SK-N-SH (cell line): Measurements from ENCODE around the gene ISLR2. TPM values are rescaled to one million over a fixed set of nuclear protein-coding genes. Genes with fewer than 3 reads are reported as not detected.

Experiments
- CTCF ChIA-PET: fragments of 300-600, 350-600 bp; formaldehyde crosslinking; extraction: SDS; loops from one replicate; lab custom pipeline; 2021; lab: Yijun Ruan, JAX
- POLR2A ChIA-PET: fragments of 350-600 bp; sonication (Branson Sonifier 250); formaldehyde crosslinking; extraction: SDS; loops from one replicate; lab custom pipeline; 2020; ENCODE audit warnings: antibody characterized with exemption, inconsistent platforms; lab: Yijun Ruan, JAX
- DNase-seq: peaks from one replicate; pipeline ENCODE4 v3.0.0; 2012
- H2AFZ ChIP-seq: fragments of 200-600 bp; sonication (generic); 2 replicates; pipeline ENCODE4 v1.8.1; 2016; ENCODE audit warnings: antibody characterized with exemption, mild to moderate bottlenecking, low read depth
- H3F3A ChIP-seq: fragments of 200-600 bp; sonication (generic); replicated peaks from 2 replicates; pipeline ENCODE3; 2016; ENCODE audit warnings: antibody characterized with exemption, mild to moderate bottlenecking; ENCODE audit not compliant: insufficient read depth
- H3K27ac ChIP-seq, 2 experiments: fragments of 200-500 bp in 1 of 2; fragments of 200-600 bp in 1 of 2; sonication (Bioruptor generic) in 1 of 2; sonication (generic), shearing (Covaris generic) in 1 of 2; 2 replicates each; pipeline versions ENCODE4 v1.5.1 to v1.6.1; 2014 to 2016; ENCODE audit warnings: low read depth in 2 of 2, inconsistent platforms in 1 of 2, low read length in 1 of 2, mild to moderate bottlenecking in 1 of 2, mixed read lengths in 1 of 2
- H3K27me3 ChIP-seq: fragments of 200-600 bp; sonication (generic), shearing (Covaris generic); 2 replicates; pipeline ENCODE4 v1.6.1; 2016; ENCODE audit warnings: mixed run types; ENCODE audit not compliant: insufficient read depth
- H3K36me3 ChIP-seq, 2 experiments: fragments of 200-500 bp in 1 of 2; fragments of 200-600 bp in 1 of 2; sonication (Bioruptor generic) in 1 of 2; sonication (generic) in 1 of 2; replicated peaks in 1 of 2; 2 replicates each; pipeline versions ENCODE3 to v1.5.1; 2014 to 2016; ENCODE audit warnings: low read length in 1 of 2, mild to moderate bottlenecking in 1 of 2; ENCODE audit not compliant: insufficient read depth in 2 of 2, control insufficient read depth in 1 of 2
- H3K4me1 ChIP-seq, 2 experiments: fragments of 200-500 bp in 1 of 2; fragments of 200-600 bp in 1 of 2; sonication (Bioruptor generic) in 1 of 2; sonication (generic), shearing (Covaris generic) in 1 of 2; 2 replicates each; pipeline versions ENCODE4 v1.5.1 to v1.6.1; 2014 to 2016; ENCODE audit warnings: low read depth in 1 of 2, low read length in 1 of 2, mixed run types in 1 of 2; ENCODE audit not compliant: insufficient read depth in 2 of 2, control insufficient read depth in 1 of 2
- H3K4me2 ChIP-seq: fragments of 200-600 bp; sonication (generic), shearing (Covaris generic); 2 replicates; pipeline ENCODE4 v1.6.1; 2017; ENCODE audit warnings: mixed run types
- H3K4me3 ChIP-seq, 2 experiments: fragments of 200-500 bp in 1 of 2; fragments of 200-600 bp in 1 of 2; sonication (Bioruptor generic) in 1 of 2; sonication (generic), shearing (Covaris generic) in 1 of 2; 2 replicates each; pipeline versions ENCODE4 v1.5.1 to v1.8.1; 2014 to 2016; ENCODE audit warnings: low read depth in 2 of 2, inconsistent platforms in 1 of 2, low read length in 1 of 2, mild to moderate bottlenecking in 1 of 2, mixed read lengths in 1 of 2, moderate library complexity in 1 of 2
- H3K79me2 ChIP-seq: fragments of 200-600 bp; sonication (generic); 2 replicates; pipeline ENCODE4 v1.8.1; 2017; ENCODE audit warnings: mild to moderate bottlenecking; ENCODE audit not compliant: insufficient read depth
- H3K9ac ChIP-seq: fragments of 200-600 bp; sonication (generic); 2 replicates; pipeline ENCODE4 v1.6.1; 2017; ENCODE audit warnings: mixed run types
- H3K9me2 ChIP-seq: fragments of 200-600 bp; sonication (generic); 2 replicates; pipeline ENCODE4 v1.6.1; 2017; ENCODE audit warnings: mixed run types
- H3K9me3 ChIP-seq: fragments of 200-600 bp; sonication (generic); 2 replicates; pipeline ENCODE4 v1.6.1; 2017; ENCODE audit warnings: mixed run types, mild to moderate bottlenecking, moderate library complexity
- H4K20me1 ChIP-seq: fragments of 200-600 bp; sonication (generic); 2 replicates; pipeline ENCODE4 v1.6.1; 2017; ENCODE audit warnings: mild to moderate bottlenecking, mixed run types; ENCODE audit not compliant: insufficient read depth
- FOSL2 ChIP-seq: IDR thresholded peaks from 2 replicates; pipeline ENCODE4 v1.4.0; 2012; ENCODE audit warnings: low read depth, mild to moderate bottlenecking, moderate library complexity, borderline replicate concordance
- FOXJ3 ChIP-seq: sonication (generic); formaldehyde crosslinking; IDR thresholded peaks from 2 replicates; pipeline ENCODE4 v1.5.1; 2020; ENCODE audit warnings: mild to moderate bottlenecking, missing genetic modification reagents
- FOXM1 ChIP-seq: IDR thresholded peaks from 2 replicates; pipeline ENCODE4 v1.4.0; 2012; ENCODE audit warnings: low read depth, mild to moderate bottlenecking
- MXI1 ChIP-seq: IDR thresholded peaks from 2 replicates; pipeline ENCODE4 v1.6.1; 2012; ENCODE audit warnings: mild to moderate bottlenecking, low read depth, low read length, improper control_type of control experiment
- POLR2AphosphoS5 ChIP-seq: IDR thresholded peaks from 2 replicates; pipeline ENCODE4 v1.6.1; 2012; ENCODE audit warnings: low read depth, low read length
- RFX5 ChIP-seq: IDR thresholded peaks from 2 replicates; pipeline ENCODE4 v1.6.1; 2012; ENCODE audit warnings: mild to moderate bottlenecking, improper control_type of control experiment, low read length
- TEAD4 ChIP-seq: IDR thresholded peaks from 2 replicates; pipeline ENCODE4 v1.4.0; 2012; ENCODE audit warnings: mild to moderate bottlenecking, borderline replicate concordance; ENCODE audit not compliant: insufficient read depth
- YY1 ChIP-seq: IDR thresholded peaks from 2 replicates; pipeline ENCODE4 v1.4.0; 2012; ENCODE audit warnings: low read depth, mild to moderate bottlenecking
- WGBS: methylation state at CpG from one replicate; pipeline ENCODE4 v1.1.6; 2017; ENCODE audit warnings: low lambda C conversion rate; 5-methylcytosine and 5-hydroxymethylcytosine counted together
- polyA plus RNA-seq, 3 experiments: library from polyadenylated mRNA; depleted of rRNA; stranded (reverse); fragments of >200 nt; gene quantifications; 2 replicates each; pipeline ENCODE4 v1.2.3, GENCODE V29; 2012
- TF ChIP-seq, protein P1 (sequence below): IDR thresholded peaks from 2 replicates; pipeline ENCODE4; 2012
- TF ChIP-seq, protein P2 (sequence below): IDR thresholded peaks from 2 replicates; pipeline ENCODE4 v1.6.1; 2012; ENCODE audit warnings: mild to moderate bottlenecking, low read depth, low read length, moderate library complexity
- TF ChIP-seq, protein P3 (sequence below): IDR thresholded peaks from 2 replicates; pipeline ENCODE4 v1.4.0; 2012; ENCODE audit warnings: low read depth

ISLR2 gene
- polyA plus RNA-seq, 1 of the 3 experiments (the other 2 are of a cell fraction): 0.56 TPM

DNA sequence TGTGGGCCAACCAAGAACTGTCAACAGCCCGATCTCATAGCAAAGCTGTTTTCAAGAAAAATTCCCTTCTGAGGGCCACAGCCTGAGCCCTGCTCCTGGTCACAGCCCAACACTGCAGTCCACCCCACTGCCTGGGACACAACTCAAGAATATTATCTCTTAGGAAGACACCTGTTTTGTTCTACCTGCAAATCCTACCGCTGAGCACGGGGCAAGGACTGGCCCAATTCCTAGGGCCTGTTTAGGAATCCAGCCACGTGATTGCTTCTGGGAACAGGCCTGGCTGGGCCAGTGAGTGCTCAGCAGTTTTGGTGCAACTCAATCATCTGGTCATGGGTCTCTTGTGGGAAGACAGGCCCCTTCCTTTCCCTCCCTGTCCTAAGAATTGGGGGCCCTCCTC lies 8.3 kb downstream of the ISLR2 start:
- Histone ChIP-seq H3K79me2 (no peaks in the 10 kb centered on the region), H3K4me1 (peaks cover 13 to 37% of the 10 kb centered on the region in 2 experiments; a peak in 3 of 4 replicates), H3K36me3 (no peaks in the 10 kb centered on the region), H2AFZ (no peak overlapping the region), H3K27ac (peak overlapping the region in 1 of 2 experiments; percentile 51; a peak in 2 of 4 replicates), H3K4me2 (no peak overlapping the region), H3K27me3 (no peaks in the 10 kb centered on the region), H3F3A (peaks cover 7% of the 10 kb centered on the region), H4K20me1 (no peaks in the 10 kb centered on the region), H3K4me3 (no peak overlapping the region), H3K9me2 (no peaks in the 10 kb centered on the region), H3K9me3 (no peaks in the 10 kb centered on the region), H3K9ac (no peak overlapping the region)
- ChIA-PET POLR2A (no interaction called here), CTCF (interaction anchor here (1.1 kb wide), 1 partner anchor 11 kb away, joined by 5 read pairs; no protein-coding TSS in a partner anchor)
- DNase-seq: no peak
- 94% methylated on average over 3 of the region's 4 CpGs for WGBS
- no peak for TF ChIP-seq FOXM1
- no peak for TF ChIP-seq FOXJ3
- TF ChIP-seq, protein P1, sequence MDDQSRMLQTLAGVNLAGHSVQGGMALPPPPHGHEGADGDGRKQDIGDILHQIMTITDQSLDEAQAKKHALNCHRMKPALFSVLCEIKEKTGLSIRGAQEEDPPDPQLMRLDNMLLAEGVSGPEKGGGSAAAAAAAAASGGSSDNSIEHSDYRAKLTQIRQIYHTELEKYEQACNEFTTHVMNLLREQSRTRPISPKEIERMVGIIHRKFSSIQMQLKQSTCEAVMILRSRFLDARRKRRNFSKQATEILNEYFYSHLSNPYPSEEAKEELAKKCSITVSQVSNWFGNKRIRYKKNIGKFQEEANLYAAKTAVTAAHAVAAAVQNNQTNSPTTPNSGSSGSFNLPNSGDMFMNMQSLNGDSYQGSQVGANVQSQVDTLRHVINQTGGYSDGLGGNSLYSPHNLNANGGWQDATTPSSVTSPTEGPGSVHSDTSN: no peak
- TF ChIP-seq RFX5: no peak
- TF ChIP-seq, protein P2, sequence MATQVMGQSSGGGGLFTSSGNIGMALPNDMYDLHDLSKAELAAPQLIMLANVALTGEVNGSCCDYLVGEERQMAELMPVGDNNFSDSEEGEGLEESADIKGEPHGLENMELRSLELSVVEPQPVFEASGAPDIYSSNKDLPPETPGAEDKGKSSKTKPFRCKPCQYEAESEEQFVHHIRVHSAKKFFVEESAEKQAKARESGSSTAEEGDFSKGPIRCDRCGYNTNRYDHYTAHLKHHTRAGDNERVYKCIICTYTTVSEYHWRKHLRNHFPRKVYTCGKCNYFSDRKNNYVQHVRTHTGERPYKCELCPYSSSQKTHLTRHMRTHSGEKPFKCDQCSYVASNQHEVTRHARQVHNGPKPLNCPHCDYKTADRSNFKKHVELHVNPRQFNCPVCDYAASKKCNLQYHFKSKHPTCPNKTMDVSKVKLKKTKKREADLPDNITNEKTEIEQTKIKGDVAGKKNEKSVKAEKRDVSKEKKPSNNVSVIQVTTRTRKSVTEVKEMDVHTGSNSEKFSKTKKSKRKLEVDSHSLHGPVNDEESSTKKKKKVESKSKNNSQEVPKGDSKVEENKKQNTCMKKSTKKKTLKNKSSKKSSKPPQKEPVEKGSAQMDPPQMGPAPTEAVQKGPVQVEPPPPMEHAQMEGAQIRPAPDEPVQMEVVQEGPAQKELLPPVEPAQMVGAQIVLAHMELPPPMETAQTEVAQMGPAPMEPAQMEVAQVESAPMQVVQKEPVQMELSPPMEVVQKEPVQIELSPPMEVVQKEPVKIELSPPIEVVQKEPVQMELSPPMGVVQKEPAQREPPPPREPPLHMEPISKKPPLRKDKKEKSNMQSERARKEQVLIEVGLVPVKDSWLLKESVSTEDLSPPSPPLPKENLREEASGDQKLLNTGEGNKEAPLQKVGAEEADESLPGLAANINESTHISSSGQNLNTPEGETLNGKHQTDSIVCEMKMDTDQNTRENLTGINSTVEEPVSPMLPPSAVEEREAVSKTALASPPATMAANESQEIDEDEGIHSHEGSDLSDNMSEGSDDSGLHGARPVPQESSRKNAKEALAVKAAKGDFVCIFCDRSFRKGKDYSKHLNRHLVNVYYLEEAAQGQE: no peak
- TF ChIP-seq, protein P3, sequence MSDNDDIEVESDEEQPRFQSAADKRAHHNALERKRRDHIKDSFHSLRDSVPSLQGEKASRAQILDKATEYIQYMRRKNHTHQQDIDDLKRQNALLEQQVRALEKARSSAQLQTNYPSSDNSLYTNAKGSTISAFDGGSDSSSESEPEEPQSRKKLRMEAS: no peak
- TF ChIP-seq TEAD4: no peak
- no peak for TF ChIP-seq MXI1
- no peak for TF ChIP-seq YY1
- TF ChIP-seq POLR2AphosphoS5: no peak

DNA sequence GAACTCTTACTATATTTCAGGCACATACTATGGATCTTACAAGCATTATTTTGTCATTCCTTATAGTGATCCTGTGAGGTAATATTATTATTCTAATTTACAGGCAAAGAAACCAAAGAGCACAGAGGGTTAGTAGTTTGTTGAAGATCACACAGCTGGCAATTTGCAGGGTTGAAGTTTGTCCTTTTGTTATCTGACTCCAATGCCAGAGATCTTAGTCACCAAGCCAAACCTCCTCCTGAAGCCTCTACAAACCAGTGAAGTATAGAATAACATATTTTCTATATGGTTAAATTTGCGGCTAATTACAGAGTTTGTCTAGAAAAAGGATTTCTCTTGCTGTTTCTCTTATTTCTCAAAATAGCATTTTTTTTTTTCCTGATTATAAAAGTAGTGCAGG lies 11.2 kb downstream of the ISLR2 start:
- Histone ChIP-seq H3F3A (peaks cover 7% of the 10 kb centered on the region), H3K27ac (no peak overlapping the region), H3K4me1 (peaks cover 13 to 35% of the 10 kb centered on the region in 2 experiments; a peak in 3 of 4 replicates), H3K79me2 (no peaks in the 10 kb centered on the region), H3K9me3 (no peaks in the 10 kb centered on the region), H3K4me2 (no peak overlapping the region), H3K9ac (no peak overlapping the region), H3K4me3 (no peak overlapping the region), H3K9me2 (no peaks in the 10 kb centered on the region), H3K36me3 (no peaks in the 10 kb centered on the region), H2AFZ (no peak overlapping the region), H4K20me1 (no peaks in the 10 kb centered on the region), H3K27me3 (no peaks in the 10 kb centered on the region)
- CTCF ChIA-PET: interaction anchor here (2.0 kb wide), 1 partner anchor 13 kb away, joined by 7 read pairs; no protein-coding TSS in a partner anchor
- no peak for DNase-seq
- POLR2A ChIA-PET: no interaction called here
- WGBS: 83% methylated on average over 1 of the region's 1 CpG
- TF ChIP-seq, protein P3: no peak
- TF ChIP-seq FOSL2 (peak; percentile 39; the same call in 1 of the 2 replicates), MXI1 (no peak)
